Mucosa of stomach (tissue), 1 donor: Measurements from ENCODE around the gene LINC01488.

Source experiments
- H3K27me3 ChIP-seq: one replicate; pipeline ENCODE4 v1.7.0; 2013; ENCODE audit warnings: mild to moderate bottlenecking, low read length; ENCODE audit not compliant: control insufficient read depth, insufficient read depth
- H3K36me3 ChIP-seq: one replicate; pipeline ENCODE4 v1.7.0; 2013; ENCODE audit warnings: low read length; ENCODE audit not compliant: control insufficient read depth, insufficient read depth
- H3K4me1 ChIP-seq: one replicate; pipeline ENCODE4 v1.7.0; 2013; ENCODE audit warnings: mild to moderate bottlenecking, low read length; ENCODE audit not compliant: control insufficient read depth, insufficient read depth
- H3K4me3 ChIP-seq: one replicate; pipeline ENCODE4 v1.7.0; 2013; ENCODE audit warnings: low read length
- H3K9ac ChIP-seq: one replicate; pipeline ENCODE4 v1.7.0; 2013; ENCODE audit warnings: mild to moderate bottlenecking, low read length, moderate library complexity
- H3K9me3 ChIP-seq: one replicate; pipeline ENCODE4 v1.7.0; 2013; ENCODE audit warnings: mild to moderate bottlenecking, low read length, moderate library complexity; ENCODE audit not compliant: control insufficient read depth
- donor health status: Pancreatic carcinoma.

LINC01488 gene

DNA sequence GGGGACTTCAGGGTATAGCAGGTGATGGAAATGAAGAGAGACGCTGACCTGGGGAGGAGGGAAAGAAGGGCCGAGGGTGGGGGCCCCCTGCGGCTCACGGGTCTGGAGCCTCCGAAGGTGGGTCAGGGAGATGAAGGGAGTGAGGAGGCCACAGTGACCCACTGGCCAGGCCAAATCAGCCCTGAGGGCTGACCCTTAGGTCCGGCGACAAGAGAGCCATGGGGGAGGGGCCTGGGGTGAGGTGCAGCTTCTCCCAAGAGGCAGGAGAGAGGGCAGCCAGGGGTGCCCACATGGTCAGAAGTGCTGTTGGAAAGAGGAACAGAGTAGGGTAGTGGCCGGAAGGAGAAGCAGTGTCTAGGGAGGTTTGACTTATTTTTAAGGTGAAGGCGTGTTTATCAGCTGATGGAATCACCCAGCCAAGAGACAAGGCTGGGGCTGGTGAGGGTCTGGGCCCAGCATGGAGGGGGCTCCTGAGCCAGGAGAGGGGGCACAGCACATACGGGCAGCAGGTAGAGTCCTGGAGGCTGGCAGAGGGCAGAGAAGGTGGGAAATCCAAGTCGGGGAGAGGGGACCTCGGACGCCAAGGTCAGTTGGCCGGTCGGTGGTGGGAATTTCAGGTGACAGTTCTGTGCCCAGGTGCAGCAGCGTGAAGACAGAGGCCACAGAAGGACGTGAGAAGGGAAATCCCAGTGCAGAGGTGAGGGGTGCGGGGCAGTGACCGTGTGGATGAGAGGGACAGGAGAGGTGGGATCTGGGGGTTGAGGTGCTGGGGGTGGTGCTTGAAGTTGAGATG lies 49.0 kb downstream of the LINC01488 start:
- no peak overlapping the region for H3K4me3 ChIP-seq
- no peaks in the 10 kb centered on the region for H3K4me1 ChIP-seq
- H3K9ac ChIP-seq: no peak overlapping the region
- H3K27me3 ChIP-seq: peaks cover 10% of the 10 kb centered on the region
- H3K36me3 ChIP-seq: no peaks in the 10 kb centered on the region
- H3K9me3 ChIP-seq: no peaks in the 10 kb centered on the region

DNA sequence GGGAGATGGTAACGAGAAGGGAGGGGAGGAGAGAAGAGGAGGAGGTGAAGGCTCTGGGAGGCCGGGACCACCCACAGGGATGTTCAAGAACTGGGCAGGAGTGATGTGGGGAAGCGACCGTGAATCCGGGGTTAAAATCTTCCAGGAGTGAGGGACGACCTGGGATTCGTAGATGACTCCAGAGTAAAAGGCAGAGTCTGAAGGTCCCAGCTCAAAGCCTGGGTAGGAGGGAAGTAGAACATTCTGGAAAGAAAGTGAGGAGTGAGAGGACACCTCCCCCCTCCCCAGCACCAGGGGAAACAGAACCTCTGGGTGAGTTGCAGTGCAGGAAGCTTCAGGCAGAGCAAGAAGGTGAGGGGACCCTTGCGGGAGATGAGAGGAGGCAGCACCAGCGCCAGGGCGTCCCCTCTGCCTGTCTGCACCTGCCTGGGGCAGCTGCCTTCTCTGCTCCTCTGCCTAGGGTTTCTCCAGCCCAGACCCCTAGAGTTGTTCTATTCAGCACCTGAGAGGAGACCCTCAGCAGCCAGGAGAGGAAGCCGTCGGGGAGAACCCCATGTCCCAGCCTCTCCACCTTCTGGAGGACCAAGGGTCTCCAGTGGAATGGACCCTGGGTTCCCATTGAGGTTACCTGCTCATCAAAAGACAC lies 49.7 kb downstream of the LINC01488 start:
- Histone ChIP-seq H3K9me3 (no peaks in the 10 kb centered on the region), H3K4me3 (no peak overlapping the region), H3K9ac (no peak overlapping the region), H3K27me3 (peaks cover 10% of the 10 kb centered on the region), H3K4me1 (no peaks in the 10 kb centered on the region), H3K36me3 (no peaks in the 10 kb centered on the region)

DNA sequence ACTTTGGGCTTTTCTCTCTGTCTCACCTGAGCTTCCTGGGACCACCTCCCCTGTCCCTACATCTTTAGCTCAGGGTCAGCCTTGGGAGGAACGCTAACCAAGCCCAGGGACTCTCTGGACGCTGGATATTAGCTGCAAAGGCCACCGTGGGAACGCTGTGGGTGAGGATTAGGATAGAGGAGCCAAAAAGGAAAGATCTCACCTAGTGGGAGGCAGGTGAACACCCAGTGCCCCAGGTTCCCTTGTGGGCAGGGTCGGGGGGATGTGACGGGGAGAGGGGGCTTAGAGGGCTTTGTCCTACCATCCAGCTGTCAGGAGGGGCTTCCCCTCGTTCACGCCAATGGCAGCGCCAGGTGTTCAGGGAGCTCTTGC lies 50.2 kb downstream of the LINC01488 start:
- Histone ChIP-seq H3K4me1 (no peaks in the 10 kb centered on the region), H3K36me3 (no peaks in the 10 kb centered on the region), H3K9ac (no peak overlapping the region), H3K9me3 (no peaks in the 10 kb centered on the region), H3K27me3 (peaks cover 10% of the 10 kb centered on the region), H3K4me3 (no peak overlapping the region)

DNA sequence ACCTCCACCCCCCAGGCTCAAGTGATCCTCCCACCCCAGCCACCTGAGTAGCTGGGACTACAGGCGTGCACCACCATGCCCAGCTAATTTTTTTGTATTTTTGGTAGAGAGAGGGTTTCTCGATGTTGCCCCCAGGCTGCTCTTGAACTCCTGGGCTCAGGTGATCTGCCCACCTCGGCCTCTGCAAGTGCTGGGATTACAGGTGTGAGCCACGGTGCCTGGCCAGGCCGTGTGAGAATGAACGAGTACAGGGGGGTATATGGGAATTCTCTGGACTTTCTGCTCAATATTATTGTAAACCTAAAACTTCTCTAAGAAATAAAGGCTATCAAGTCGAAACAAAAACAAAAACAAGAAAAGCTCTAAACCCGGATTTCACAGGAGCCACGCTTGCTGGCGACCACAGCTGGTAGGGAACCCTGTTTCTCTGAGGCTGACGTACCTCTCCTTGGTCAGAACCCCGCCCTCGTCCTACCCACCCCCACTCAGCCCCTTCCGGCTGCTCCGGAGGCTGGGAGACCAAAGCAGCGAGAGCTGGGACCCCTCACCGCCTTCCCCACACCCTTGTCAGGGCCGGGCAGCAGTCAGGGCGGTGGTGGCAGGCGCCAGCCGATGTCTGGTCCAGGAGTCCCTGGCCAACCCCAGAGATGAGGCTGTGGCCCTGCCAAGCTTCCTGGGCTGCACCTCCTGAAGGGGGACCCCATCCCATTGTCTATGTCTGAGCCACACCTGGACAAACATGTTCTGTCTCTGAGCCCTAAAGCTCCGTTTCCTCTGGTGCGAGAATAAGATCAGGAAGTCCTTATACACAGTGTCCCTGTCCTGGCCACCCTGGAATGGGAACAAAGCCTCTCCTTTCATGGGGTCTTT lies 52.1 kb downstream of the LINC01488 start:
- Histone ChIP-seq H3K4me1 (peaks cover 2% of the 10 kb centered on the region), H3K27me3 (peaks cover 10% of the 10 kb centered on the region), H3K36me3 (no peaks in the 10 kb centered on the region), H3K9me3 (no peaks in the 10 kb centered on the region), H3K4me3 (no peak overlapping the region), H3K9ac (no peak overlapping the region)

DNA sequence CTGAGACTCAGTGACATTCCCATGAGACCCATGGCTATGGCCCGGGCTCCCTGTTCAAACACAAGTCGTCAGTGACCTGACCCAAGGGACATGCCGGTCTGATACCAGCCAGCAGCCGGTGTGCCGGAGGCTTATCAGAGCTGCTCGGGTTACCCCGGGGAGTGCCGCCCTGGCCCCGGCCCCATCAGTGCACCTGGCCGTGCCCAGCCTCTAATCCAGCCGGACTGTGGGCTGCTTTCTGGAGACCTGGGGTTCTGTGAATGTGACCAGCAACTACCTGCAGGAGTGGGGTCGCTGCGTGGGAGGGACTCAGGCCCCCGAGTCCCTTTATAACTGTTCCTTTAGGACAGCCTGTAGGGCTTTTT lies 52.7 kb downstream of the LINC01488 start:
- no peak overlapping the region for H3K9ac ChIP-seq
- H3K36me3 ChIP-seq: no peaks in the 10 kb centered on the region
- H3K9me3 ChIP-seq: no peaks in the 10 kb centered on the region
- H3K27me3 ChIP-seq: peaks cover 10% of the 10 kb centered on the region
- H3K4me1 ChIP-seq: peaks cover 4% of the 10 kb centered on the region
- no peak overlapping the region for H3K4me3 ChIP-seq

DNA sequence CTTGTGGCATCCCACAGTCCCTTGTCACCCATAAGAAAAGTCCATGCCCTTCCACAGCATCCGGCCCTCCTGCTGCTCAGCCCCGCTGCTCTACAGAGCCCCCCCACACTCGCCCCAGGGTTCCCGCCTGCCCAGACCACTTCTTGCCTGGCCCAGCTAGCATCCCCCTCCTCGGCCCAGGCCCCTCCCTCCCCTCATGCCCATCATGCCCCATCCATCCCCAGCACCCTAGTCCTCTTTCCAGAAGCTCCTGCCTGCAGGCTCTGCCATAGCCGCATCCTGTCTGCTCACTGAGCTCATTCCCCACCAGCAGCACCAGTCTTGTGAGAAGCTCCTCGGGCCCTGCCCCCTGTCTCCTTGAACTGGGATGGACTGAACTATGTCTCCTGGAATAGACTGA lies 54.4 kb downstream of the LINC01488 start:
- Histone ChIP-seq H3K36me3 (no peaks in the 10 kb centered on the region), H3K9ac (no peak overlapping the region), H3K9me3 (no peaks in the 10 kb centered on the region), H3K4me1 (peaks cover 7% of the 10 kb centered on the region), H3K4me3 (no peak overlapping the region), H3K27me3 (peaks cover 9% of the 10 kb centered on the region)

DNA sequence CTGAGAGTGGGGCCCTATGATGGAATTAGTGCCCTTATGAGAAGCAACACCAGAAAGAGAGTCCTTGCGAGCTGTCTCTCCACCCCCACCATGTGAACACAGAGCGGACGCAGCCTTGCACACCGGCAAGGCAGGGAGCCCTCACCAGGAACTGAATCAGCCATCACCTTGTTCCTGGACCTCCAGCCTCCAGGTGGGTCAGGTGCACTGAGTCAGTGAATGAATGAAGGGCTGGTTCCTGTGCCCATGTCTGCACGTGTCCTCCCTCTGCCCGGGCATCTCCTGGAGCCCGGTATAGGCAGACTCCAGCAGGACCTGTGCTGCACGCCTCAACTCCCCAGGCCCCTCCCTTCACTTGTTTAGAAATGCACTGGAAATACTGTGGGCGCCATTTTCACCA lies 54.9 kb downstream of the LINC01488 start:
- no peak overlapping the region for H3K9ac ChIP-seq
- no peaks in the 10 kb centered on the region for H3K36me3 ChIP-seq
- H3K9me3 ChIP-seq: no peaks in the 10 kb centered on the region
- H3K27me3 ChIP-seq: peaks cover 4% of the 10 kb centered on the region
- peaks cover 7% of the 10 kb centered on the region for H3K4me1 ChIP-seq
- no peak overlapping the region for H3K4me3 ChIP-seq

DNA sequence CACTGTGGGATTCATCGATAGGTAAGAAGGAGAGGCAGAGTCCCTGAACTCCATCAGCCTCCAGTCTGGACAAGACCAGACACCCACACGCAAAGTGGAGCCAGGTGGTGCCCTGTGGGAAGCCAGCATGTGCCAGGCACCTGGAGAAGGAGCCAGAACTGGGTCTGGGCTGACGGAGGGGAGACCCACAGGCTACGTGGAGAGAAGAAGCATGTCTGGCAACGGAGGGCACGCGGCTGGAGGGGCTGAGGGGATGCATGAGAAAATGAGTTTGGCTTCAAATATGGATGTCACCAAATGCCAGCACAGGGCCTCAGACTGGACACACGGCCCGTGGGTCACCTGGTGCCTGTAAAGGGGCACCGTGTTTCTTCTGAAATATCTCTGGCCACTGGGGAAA lies 55.7 kb downstream of the LINC01488 start:
- Histone ChIP-seq H3K4me1 (peaks cover 7% of the 10 kb centered on the region), H3K27me3 (no peaks in the 10 kb centered on the region), H3K9me3 (no peaks in the 10 kb centered on the region), H3K4me3 (no peak overlapping the region), H3K36me3 (no peaks in the 10 kb centered on the region), H3K9ac (no peak overlapping the region)

DNA sequence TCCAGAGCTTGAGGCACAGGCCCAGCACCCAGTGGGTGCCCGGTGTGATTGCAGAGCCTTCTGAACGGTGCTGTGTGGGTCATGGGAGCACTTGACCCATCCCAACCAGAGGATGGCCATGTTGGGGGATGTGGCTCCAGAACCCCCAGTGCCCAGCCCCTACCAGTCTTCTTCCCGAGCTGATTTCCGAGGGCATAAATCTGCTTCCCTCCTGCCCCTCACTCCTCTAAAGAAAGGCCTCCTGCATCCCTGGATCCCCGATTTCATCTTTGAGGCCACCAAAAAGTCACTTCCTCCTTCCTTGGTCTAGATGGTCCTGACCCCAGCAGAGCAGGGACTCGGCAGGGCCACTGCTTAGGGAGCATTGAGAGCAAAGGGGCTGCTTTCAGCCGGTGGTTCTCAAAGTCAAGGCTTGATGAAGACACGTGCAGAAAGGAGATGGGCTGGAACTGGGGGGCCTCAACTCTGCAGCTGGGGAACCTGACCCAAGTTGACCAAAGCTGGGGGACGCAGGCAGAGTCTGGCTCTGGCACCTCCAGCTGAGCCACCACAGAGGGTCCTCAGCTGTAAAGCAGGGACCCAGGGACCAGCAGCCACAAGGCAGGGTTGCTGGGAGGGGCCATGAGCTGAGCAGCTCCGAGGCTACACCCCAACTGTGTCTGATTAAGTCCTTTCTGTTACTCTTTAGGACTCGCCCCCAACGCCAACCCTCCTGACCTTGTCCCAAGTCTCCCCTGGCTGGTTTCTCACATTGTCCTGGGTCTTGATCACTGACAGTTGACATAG lies 56.6 kb downstream of the LINC01488 start:
- Histone ChIP-seq H3K9me3 (no peaks in the 10 kb centered on the region), H3K4me1 (peaks cover 7% of the 10 kb centered on the region)

DNA sequence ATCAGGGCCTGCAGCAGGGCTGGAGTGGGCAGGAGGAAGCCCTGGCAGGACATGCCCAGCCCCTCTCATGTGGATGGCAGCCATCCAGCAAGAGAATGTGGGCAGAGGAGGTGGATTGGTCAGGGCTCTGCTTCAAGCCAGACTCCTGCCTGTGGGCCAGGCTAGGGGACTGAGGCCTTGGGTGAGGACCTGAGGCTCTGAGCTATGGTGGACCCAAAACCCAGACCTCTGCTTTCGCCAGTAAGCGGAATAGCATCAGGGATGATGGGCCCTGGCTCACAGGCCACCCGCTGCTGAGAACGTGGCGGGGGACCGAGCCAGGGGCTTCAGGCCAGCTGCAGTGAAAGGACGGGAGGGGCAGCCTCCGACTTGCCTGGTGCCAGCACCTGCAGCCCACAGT lies 57.4 kb downstream of the LINC01488 start:
- no peak overlapping the region for H3K4me3 ChIP-seq
- H3K4me1 ChIP-seq: peaks cover 7% of the 10 kb centered on the region
- no peak overlapping the region for H3K9ac ChIP-seq
- no peaks in the 10 kb centered on the region for H3K9me3 ChIP-seq
- no peaks in the 10 kb centered on the region for H3K36me3 ChIP-seq
- H3K27me3 ChIP-seq: no peaks in the 10 kb centered on the region

More for the DNA sequence above, 56.6 kb downstream of the LINC01488 start:
- Histone ChIP-seq H3K36me3 (no peaks in the 10 kb centered on the region), H3K4me3 (no peak overlapping the region), H3K27me3 (no peaks in the 10 kb centered on the region), H3K9ac (no peak overlapping the region)

DNA sequence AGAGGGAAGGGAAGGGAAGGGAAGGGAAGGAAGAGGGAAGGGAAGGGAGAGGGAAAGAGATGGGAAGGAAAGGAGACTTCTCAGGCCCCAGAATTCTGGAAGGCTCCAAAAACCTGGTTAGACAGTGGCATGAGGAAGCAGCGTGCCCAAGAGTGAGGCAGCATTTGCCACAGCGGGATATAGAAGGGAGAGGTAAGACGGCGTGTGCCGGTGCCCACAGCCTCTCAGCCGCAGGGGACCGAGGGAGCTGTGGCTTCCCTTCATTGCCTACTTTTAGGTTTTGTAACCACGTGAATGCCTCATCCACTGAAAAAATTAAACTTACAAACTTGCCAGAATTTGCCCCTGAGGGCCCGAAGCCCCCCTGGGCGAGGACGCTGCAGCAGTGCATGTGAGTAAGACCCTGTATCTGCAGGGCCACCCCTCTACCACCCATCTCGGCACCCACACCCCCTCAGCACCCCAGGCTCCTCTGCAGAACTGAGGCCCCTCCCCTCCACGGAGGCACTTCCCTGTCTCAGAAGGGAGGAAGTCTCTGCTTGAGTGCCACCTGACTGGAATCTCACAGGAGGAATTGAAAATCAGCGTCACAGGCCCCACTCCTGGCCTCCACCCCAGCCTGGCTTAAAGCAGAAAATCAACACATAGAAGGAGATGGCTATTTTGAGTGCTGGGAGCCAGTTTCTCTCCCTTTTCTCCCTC lies 58.1 kb downstream of the LINC01488 start:
- Histone ChIP-seq H3K9ac (no peak overlapping the region), H3K27me3 (no peaks in the 10 kb centered on the region), H3K4me3 (no peak overlapping the region), H3K9me3 (no peaks in the 10 kb centered on the region), H3K36me3 (no peaks in the 10 kb centered on the region), H3K4me1 (peaks cover 7% of the 10 kb centered on the region)
